Measurements from ENCODE around the gene CALCB.

Gene CALCB

DNA sequence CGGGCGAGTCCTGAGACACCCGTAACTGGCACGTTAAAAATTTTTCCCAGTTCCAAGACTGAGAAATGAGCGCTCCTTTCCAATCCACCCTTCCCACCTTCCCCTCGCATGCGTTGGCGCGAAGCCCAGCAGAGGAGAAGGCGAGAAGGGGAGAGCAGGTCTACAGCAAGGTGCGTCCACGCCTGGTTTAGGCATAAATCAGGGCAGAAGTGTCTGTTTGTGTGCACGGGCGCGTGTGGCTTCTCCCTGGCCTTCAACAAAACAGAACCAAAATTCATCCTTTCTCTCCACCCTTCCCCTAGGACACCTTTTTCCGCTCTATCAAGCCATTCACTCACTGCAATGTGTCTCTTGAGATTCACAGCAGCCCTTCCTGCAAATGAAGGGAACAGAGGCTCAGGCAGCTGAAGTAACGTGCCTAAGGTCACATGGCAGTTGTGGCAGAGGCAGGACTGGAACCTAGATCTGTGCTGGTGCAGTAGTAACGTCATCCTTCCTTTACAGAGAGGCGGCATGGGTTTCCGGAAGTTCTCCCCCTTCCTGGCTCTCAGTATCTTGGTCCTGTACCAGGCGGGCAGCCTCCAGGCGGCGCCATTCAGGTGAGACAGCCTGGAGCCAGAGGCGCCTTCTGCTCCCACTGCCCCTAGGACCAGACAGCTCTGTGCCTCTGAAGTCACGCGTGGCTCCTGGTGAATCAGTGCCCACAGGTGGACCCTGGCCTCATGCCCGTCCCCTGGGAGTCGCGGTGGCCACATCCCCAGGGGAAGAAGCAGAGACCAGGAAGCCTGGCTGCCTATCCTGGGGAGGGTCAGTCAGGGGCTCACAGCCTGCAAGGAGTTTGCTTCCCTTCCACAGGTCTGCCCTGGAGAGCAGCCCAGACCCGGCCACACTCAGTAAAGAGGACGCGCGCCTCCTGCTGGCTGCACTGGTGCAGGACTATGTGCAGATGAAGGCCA lies 1.1 kb downstream of the CALCB start:
- peak; percentile 91 for DNase-seq

DNA sequence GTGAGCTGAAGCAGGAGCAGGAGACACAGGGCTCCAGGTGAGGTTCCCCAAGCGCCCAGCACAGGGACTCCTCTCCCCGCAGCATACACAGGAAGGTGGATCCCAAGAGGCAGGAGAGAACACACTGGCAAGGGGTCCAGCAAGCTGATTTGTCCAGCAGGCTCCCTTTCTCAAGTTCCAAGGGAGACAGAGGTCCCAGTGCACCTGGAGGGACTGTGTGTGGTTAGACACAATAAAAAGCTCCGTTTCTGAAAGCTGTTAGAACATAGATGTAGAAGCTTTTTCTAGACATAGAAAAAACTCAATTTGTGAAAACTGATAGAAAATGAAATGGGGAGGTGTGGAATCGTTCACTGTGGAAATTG lies 1.8 kb downstream of the CALCB start:
- DNase-seq, result no peak

- no peak for DNase-seq
Measured at GRCh38 chr11:15091175-15091574, 17.8 kb downstream of the CALCB start.

GRCh38 chr11:15091625-15092024 lies 18.2 kb downstream of the CALCB start:
- DNase-seq, result no peak

- no peak for DNase-seq
Measured at GRCh38 chr11:15093432-15093831, 20.0 kb downstream of the CALCB start.

DNA sequence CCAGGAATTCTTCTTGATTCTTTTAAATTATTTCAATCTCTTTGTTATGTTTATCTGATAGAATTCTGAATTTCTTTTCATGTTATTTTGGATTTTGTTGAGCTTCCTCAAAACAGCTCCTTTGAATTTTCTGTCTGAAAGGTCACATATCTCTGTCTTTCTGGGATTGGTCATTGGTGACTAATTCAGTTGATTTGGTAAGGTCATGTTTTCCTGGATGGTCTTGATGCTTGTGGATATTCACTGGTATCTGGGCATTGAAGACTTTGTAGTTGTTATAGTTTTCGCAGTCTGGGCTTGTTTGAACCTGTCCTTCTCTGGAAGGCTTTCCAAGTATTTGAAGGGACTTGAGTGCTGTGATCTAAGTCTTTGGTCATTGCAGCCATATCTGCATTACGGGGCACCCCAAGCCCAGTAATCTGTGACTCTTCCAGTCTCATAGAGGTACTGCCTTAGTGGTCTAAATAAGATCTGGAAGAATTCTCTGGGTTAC lies 22.4 kb downstream of the CALCB start:
- DNase-seq, result no peak

GRCh38 chr11:15097411-15097810 lies 24.0 kb downstream of the CALCB start:
- DNase-seq, result no peak

GRCh38 chr11:15099267-15099666 lies 25.9 kb downstream of the CALCB start:
- DNase-seq, result no peak

DNA sequence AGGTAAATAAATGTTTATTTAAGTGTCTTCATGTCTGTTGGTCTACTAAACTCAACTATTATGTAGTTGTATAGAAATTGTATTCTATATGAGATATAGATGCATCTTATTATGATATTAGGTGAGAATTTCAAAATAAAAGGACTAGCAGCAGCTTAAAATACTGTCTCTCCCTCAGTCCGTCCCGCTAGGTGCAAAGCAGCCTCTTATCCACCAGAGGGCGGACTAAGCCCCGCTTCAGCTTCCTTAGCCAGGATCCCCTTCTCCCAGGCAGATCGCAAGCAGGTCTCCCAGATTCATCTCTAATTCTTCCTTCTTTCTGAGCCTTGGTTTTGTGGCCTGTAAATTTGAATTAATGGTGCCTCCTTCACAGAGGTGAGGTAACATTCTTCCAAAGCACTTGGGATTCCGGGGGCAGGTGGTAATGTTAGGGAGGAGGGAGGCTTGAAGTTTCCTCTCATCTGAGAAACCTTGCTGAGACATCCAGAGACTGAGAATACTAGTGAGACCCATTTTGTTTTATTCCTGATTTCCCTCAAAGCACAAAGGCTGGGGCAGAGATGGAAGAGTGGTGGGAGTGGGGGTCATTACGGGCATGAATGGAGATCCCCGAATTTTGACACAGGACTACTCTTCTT lies 27.8 kb downstream of the CALCB start:
- peak; percentile 69 for DNase-seq

- DNase-seq, result no peak
Measured at GRCh38 chr11:15104166-15104565, 30.8 kb downstream of the CALCB start.

GRCh38 chr11:15106201-15106965 lies 33.0 kb downstream of the CALCB start:
- no peak for DNase-seq

DNA sequence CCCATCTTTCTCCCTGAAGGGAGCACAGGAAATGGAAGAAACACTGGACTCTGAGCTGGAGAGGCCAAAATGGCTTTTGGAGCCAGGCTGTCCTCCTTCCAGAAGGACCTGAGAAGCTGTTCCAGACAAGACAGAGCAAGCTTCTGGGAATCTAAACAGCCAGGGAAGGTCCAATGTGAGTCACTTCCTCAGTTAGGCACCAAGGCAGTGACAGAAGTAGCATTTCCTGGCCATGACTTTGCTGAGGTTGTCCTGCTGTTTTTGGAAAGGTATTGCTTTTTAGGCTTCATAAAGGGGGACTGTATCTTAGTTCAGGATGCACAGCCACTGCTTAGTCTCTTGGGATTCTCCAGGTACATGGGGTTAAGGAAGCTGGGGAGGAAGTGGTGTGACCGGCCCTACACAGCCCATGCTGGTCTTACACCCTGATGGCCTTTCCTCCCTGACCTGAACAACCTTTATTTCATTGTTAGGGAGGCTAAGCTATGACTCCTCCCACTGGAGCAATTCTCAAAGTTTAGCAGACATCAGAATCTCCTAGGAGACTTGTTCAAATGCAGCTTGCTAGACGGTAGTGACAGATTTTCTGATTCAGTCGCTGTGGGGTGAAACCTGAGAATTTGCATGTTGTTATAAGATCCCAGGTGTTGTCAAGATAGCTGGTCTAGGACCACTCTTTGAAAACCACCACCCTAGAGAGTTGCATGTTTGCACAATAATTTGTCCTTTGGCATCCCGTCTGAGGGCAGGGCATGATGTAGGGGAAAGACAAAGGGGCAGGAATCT lies 34.5 kb downstream of the CALCB start:
- no peak for DNase-seq

DNA sequence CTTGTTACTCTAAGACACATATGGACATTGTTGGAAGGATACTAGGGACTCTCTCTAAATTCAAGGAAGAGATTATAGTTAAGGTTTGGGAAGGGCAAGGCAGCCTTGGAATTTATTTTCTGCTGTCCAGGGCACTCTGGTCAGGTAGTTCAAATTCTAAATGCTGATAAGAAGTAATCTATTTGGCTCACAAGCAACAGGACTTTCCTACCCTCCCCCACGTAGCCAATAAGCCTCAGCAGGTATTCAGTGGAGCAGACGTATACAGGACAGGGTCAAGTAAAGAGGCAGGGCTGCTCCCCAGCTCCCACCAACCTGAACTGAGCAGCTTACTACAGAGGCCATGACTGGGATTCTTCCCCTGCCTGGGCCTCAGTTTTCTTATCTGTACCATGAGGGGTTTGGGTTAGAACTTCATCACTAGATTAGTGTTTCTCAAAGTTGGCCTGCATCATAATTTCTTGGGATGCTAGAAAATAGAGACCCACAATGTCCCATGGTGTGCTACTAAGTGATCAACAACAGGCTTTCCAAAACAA lies 35.3 kb downstream of the CALCB start:
- no peak for DNase-seq

- no peak for DNase-seq
Measured at GRCh38 chr11:15109602-15110001, 36.2 kb downstream of the CALCB start.

- no peak for DNase-seq
Measured at GRCh38 chr11:15111215-15111614, 37.8 kb downstream of the CALCB start.

GRCh38 chr11:15112131-15112541 lies 38.7 kb downstream of the CALCB start:
- DNase-seq, result no peak

DNA sequence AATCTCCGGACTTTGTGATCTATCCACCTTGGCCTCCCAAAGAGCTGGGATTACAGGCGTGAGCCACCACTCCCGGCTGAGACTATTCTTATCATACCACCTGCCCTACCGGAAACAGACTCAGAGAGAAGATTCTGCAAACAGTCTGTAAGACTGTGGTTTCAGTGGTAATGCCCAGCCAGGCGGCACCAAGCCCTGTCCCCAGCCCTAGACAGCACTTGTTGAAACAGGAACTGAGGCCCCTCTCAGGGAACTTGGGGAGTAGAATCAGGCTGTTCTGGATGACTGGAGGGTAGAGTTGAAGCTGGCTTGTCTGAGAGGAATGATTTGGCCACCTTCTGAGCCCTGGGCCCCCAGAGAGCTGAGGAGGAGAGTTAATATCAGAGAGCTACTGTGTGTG lies 40.0 kb downstream of the CALCB start:
- no peak for DNase-seq

- DNase-seq, result no peak
Measured at GRCh38 chr11:15114501-15115475, 41.4 kb downstream of the CALCB start, which contains the start of gene INSC. TSS of gene INSC (plus strand) at chr11:15114923. CDS start at chr11:15149175, 34,252 bp downstream.

GRCh38 chr11:15115686-15116085 lies 42.3 kb downstream of the CALCB start:
- no peak for DNase-seq

DNA sequence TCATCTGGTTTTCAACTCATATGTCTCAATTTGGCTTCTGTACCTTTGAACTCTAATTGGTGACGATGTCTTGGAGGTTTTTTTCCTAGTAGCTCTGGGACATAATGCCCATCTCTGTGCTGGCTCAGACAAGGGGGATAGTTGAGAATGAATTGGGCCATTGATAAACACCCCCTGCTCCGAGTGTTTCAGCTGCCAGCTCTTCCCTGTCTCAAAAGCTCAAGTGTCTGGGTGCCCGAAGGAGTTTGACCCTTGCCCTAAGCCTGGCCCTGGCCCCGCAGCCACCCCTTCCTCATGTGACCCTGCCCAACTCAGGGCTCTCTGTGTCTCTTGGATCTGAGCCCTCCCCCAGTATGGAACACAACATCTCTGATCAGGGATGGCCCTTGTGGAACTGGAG lies 44.4 kb downstream of the CALCB start:
- DNase-seq, result no peak

- no peak for DNase-seq
Measured at GRCh38 chr11:15118431-15118830, 45.0 kb downstream of the CALCB start.

Data from NCI-H1092 treated with DMSO at 0.1 percent for 48 hours (cell line).